ENCODE data around the gene EEA1.

The EEA1 gene

DNA sequence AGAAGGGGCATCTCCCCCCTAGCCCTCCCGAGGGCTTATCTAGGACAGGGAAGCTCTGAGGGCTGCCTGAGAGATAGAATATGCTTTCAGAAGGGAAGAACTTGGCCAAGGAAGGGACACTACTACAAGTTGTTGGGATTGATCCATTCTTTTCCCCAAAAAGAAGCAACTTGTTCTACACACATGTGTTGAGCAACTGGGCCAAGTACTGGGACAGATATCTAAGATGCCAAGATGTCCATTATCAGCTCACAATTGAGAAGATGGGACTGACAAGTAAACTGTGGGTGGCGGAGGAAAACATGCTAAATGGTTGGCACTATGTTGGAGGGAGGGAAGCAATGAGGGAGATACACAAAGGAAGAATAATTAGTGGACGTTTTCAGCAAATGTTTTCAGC is 195.4 kb downstream of the EEA1 start:
- TF ChIP-seq, protein P1, sequence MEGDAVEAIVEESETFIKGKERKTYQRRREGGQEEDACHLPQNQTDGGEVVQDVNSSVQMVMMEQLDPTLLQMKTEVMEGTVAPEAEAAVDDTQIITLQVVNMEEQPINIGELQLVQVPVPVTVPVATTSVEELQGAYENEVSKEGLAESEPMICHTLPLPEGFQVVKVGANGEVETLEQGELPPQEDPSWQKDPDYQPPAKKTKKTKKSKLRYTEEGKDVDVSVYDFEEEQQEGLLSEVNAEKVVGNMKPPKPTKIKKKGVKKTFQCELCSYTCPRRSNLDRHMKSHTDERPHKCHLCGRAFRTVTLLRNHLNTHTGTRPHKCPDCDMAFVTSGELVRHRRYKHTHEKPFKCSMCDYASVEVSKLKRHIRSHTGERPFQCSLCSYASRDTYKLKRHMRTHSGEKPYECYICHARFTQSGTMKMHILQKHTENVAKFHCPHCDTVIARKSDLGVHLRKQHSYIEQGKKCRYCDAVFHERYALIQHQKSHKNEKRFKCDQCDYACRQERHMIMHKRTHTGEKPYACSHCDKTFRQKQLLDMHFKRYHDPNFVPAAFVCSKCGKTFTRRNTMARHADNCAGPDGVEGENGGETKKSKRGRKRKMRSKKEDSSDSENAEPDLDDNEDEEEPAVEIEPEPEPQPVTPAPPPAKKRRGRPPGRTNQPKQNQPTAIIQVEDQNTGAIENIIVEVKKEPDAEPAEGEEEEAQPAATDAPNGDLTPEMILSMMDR (conservative IDR thresholded peaks at IDR 0.05; ENCODE audit: low read depth, low read length): no peak
- no peak for DNase-seq (ENCODE audit: low read depth)
- no peak overlapping the region for H3K4me3 ChIP-seq (ENCODE audit: low read length)

DNA sequence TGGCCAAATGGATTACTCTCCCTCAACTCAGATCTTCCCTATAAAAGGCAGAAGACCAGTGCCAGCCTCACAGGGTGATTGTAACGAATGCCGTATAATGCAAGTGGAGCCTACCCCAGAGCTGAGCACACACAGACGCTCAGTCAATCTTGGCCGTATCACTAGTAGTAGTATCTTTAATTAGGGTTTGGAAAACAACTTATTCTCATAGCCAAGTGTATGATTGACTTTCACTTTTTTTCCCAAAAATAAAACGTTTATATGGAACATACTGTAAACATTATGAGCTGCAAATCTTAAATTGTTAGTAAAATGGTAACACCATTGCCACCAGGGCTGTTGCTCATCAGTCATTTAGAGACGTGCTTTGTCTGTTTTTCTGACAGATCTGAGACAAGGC is 195.9 kb downstream of the EEA1 start:
- TF ChIP-seq, protein P1 (conservative IDR thresholded peaks at IDR 0.05; ENCODE audit: low read depth, low read length): no peak
- no peak for DNase-seq (ENCODE audit: low read depth)
- no peak overlapping the region for H3K4me3 ChIP-seq (ENCODE audit: low read length)

DNA sequence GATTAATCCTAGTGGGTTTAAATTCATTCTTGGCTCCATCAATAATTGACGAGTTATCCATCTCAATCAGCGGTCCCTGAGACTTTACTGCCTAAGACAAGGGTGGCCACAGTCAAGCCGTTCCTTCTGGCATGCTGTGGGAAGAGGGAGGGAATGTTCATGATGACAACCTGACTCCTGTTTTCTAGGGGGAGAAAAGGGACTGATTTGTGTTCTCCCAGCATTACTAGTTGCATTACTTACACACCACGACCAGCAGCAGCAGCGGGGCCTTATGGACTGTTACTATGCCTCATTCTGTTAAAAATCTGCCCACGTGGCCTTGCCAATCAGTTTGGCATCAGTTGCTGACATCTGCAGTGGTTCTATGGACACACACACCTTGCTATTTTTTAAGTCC is 196.4 kb downstream of the EEA1 start:
- H3K4me3 ChIP-seq (ENCODE audit: low read length): no peak overlapping the region
- TF ChIP-seq, protein P1 (conservative IDR thresholded peaks at IDR 0.05; ENCODE audit: low read depth, low read length): no peak
- no peak for DNase-seq (ENCODE audit: low read depth)

DNA sequence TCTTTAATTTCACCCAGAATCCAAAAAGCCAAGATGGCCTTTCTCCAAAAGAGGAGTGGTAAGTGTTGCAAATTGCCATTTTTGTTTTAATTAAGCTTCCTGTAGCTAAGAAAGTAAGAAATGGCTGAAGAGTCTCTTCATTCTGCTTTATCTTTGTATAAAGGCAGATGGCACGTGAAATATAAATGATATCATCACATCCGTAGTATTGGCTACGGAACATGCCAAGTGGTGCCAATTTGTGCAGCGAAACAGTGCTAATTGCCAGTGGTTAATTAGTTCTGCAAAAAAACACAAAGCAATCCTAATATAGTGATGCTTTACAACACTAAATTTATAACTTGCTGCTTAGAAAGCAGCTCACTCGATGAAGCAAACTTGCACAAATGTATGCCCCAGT is 196.9 kb downstream of the EEA1 start:
- TF ChIP-seq, protein P1 (conservative IDR thresholded peaks at IDR 0.05; ENCODE audit: low read depth, low read length): no peak
- no peak for DNase-seq (ENCODE audit: low read depth)
- H3K4me3 ChIP-seq (ENCODE audit: low read length): no peak overlapping the region

DNA sequence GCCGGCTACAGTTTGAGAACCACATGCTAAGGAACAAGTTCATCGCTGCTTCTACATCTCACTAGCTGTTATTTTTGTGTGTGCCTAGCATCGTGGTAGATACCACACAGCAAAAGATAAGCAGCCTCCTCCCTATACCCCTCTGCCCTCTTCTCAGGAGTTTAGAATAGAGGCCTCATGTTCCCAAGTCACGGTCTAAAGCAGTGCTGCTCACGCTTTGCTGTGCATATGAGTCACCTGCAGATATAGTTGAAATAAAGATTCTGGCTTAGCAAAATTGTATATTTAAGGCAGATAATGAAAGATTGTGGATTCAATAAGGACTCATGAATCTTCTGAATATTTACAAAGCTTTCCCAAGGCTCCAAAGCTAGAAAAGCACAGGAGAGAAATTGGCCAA is 198.3 kb downstream of the EEA1 start:
- DNase-seq (ENCODE audit: low read depth): no peak
- TF ChIP-seq, protein P1 (conservative IDR thresholded peaks at IDR 0.05; ENCODE audit: low read depth, low read length): no peak
- no peak overlapping the region for H3K4me3 ChIP-seq (ENCODE audit: low read length)

DNA sequence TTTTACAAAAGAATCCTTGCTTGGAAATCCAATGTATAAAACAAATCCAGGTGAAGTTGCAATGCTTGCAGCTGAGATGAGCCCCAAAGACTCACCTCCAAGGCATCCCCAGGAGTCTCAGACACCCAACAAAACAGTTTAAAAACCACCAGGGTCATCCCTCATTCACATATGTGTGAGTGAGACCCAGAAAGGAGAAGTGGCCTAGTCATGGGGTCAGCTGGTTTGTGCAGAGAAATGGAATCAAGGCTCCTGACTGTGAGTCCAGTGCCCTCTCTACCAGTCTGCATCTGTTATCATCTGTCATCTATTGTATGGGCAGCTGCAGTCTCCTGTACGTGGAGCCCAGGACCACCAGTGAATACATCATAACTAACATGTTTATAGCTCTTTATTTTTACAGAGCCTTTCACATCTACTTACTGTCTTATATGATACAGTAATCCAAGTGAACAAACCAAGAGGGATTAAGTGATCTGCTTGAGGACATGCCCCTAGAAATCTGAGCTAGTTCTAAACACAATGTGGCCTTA is 199.3 kb downstream of the EEA1 start:
- no peak for DNase-seq (ENCODE audit: low read depth)

DNA sequence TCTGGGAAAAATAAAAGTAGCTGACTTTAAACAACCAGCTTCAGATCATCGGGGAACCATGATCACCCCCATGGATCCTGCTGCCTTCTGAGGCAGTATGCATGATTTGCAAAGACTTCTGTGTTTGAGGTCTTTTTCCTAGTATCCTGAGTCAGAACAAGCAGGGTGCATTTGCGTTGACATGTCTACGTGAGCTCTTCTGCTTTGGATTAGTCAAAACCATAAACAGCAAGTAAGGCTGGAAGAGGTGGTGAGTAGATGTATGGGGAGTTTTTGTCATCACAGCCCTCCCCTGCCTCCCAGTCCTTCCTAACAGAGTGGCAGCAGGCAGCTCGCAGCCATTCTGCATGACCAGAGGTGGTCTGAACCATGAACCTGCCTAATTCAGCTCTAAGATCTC is 202.2 kb downstream of the EEA1 start:
- H3K4me3 ChIP-seq (ENCODE audit: low read length): no peak overlapping the region
- TF ChIP-seq, protein P1 (conservative IDR thresholded peaks at IDR 0.05; ENCODE audit: low read depth, low read length): no peak
- DNase-seq (ENCODE audit: low read depth): no peak

More for the DNA sequence above, 199.3 kb downstream of the EEA1 start:
- TF ChIP-seq, protein P1 (conservative IDR thresholded peaks at IDR 0.05; ENCODE audit: low read depth, low read length): no peak
- no peak overlapping the region for H3K4me3 ChIP-seq (ENCODE audit: low read length)

Data from retinal pigment epithelial cell (primary cell).